ENCODE data around the gene SLC22A3. TPM values are rescaled to one million over a fixed set of nuclear protein-coding genes. Genes with fewer than 3 reads are reported as not detected.

The SLC22A3 gene
- total RNA-seq, 1 experiment from 2014 or later, result 0.09 TPM

DNA sequence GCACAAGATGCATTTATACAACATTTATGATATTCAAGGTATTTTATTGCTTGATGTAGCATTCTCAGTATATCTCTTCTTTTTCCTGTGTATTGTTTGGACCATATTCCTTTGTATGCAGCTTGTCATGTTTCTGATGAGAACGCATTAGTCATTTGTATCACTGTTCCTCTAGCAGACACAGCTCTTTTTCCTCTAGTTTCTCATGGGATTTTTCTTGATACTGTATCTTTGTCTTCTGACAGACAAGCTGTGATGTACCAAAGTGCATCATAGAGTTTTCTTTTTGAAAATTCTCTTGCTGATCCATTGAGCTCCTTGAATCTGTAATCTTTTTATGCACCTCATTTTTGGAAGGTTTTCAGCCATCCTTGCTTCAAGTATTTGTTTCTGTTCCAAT, 140.9 kb downstream of the SLC22A3 start:
- DNase-seq (ENCODE audit: unreplicated experiment), result no peak
- Mint-ChIP-seq H3K4me3 (ENCODE audit: unreplicated experiment) (no peak overlapping the region), H3K36me3 (ENCODE audit: insufficient read depth, unreplicated experiment) (no peaks in the 10 kb centered on the region), H3K27ac (ENCODE audit: low read depth, unreplicated experiment) (no peak overlapping the region), H3K9me3 (ENCODE audit: unreplicated experiment) (no peaks in the 10 kb centered on the region), H3K27me3 (ENCODE audit: insufficient read depth, unreplicated experiment) (no peaks in the 10 kb centered on the region), H3K4me1 (ENCODE audit: insufficient read depth, unreplicated experiment) (no peaks in the 10 kb centered on the region)
- intact Hi-C loops (cut with micrococcal nuclease), result no loop called here
- ChIA-PET CTCF (interaction anchor here (1.6 kb wide), 1 partner anchor 31 kb away, joined by 7 read pairs; no protein-coding TSS in a partner anchor), POLR2A (no interaction called here)
- TF ChIP-seq, protein P1, sequence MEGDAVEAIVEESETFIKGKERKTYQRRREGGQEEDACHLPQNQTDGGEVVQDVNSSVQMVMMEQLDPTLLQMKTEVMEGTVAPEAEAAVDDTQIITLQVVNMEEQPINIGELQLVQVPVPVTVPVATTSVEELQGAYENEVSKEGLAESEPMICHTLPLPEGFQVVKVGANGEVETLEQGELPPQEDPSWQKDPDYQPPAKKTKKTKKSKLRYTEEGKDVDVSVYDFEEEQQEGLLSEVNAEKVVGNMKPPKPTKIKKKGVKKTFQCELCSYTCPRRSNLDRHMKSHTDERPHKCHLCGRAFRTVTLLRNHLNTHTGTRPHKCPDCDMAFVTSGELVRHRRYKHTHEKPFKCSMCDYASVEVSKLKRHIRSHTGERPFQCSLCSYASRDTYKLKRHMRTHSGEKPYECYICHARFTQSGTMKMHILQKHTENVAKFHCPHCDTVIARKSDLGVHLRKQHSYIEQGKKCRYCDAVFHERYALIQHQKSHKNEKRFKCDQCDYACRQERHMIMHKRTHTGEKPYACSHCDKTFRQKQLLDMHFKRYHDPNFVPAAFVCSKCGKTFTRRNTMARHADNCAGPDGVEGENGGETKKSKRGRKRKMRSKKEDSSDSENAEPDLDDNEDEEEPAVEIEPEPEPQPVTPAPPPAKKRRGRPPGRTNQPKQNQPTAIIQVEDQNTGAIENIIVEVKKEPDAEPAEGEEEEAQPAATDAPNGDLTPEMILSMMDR (IDR thresholded peaks at IDR 0.05; ENCODE audit: unreplicated experiment), result no peak
- no TSS peak for BruUV-seq (replicated peaks)

DNA sequence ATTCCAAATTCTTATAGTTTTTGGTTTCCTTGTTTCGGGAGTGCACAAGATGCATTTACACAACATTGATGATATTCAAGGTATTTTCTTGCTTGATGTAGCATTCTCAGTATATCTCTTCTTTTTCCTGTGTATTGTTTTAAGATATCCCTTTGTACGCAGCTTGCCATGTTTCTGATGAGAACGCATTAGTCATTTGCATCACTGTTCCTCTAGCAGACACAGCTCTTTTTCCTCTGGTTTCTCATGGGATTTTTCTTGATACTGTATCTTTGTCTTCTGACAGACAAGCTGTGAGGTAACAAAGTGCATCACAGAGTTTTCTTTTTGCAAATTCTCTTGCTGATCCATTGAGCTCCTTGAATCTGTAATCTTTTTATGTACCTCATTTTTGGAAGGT, 146.4 kb downstream of the SLC22A3 start:
- Mint-ChIP-seq H3K4me3 (ENCODE audit: unreplicated experiment) (no peak overlapping the region), H3K27me3 (ENCODE audit: insufficient read depth, unreplicated experiment) (no peaks in the 10 kb centered on the region), H3K4me1 (ENCODE audit: insufficient read depth, unreplicated experiment) (no peaks in the 10 kb centered on the region), H3K9me3 (ENCODE audit: unreplicated experiment) (no peaks in the 10 kb centered on the region), H3K36me3 (ENCODE audit: insufficient read depth, unreplicated experiment) (no peaks in the 10 kb centered on the region), H3K27ac (ENCODE audit: low read depth, unreplicated experiment) (no peak overlapping the region)
- ChIA-PET CTCF (no interaction called here), POLR2A (no interaction called here)
- no TSS peak for BruUV-seq (replicated peaks)
- intact Hi-C loops (cut with micrococcal nuclease), result no loop called here
- TF ChIP-seq, protein P1 (IDR thresholded peaks at IDR 0.05; ENCODE audit: unreplicated experiment), result no peak
- no peak for DNase-seq (ENCODE audit: unreplicated experiment)

DNA sequence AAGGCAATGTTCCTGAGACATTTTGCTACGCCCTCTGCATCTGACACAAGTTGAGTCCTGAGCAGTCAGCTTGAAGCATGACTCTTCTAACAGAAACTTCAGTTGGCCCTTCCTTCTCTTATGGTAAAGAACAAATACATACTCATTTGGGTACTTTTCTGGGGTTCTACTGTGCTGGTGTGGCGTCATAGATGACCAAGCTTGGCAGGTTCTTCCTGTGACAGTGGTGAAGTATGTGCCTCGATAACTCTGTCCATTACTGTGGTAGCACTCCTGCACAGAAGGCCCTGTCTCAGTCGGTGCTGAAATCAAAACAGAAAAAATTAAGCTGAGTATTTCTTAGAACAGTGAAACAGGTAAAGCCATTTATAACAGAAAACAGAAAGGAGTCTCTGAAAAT, 152.5 kb downstream of the SLC22A3 start:
- TF ChIP-seq, protein P1 (IDR thresholded peaks at IDR 0.05; ENCODE audit: unreplicated experiment), result no peak
- intact Hi-C loops (cut with micrococcal nuclease), result no loop called here
- ChIA-PET CTCF (interaction anchor here (0.7 to 2.1 kb wide), 3 partner anchors 19 to 33 kb away, joined by 3 to 4 read pairs (median 3); no protein-coding TSS in a partner anchor), POLR2A (no interaction called here)
- Mint-ChIP-seq H3K27me3 (ENCODE audit: insufficient read depth, unreplicated experiment) (no peaks in the 10 kb centered on the region), H3K4me3 (ENCODE audit: unreplicated experiment) (no peak overlapping the region), H3K4me1 (ENCODE audit: insufficient read depth, unreplicated experiment) (no peaks in the 10 kb centered on the region), H3K27ac (ENCODE audit: low read depth, unreplicated experiment) (no peak overlapping the region), H3K36me3 (ENCODE audit: insufficient read depth, unreplicated experiment) (no peaks in the 10 kb centered on the region), H3K9me3 (ENCODE audit: unreplicated experiment) (no peaks in the 10 kb centered on the region)
- no TSS peak for BruUV-seq (replicated peaks)
- DNase-seq (ENCODE audit: unreplicated experiment), result no peak

Other genes with a start within 250 kb of the SLC22A3 start
- 0.86 and 1.4 TPM in 2 replicates for gene SLC22A1, start 226.6 kb upstream of the SLC22A3 start, total RNA-seq (2022)
- not detected in 2 replicates for gene SLC22A2, start 89.6 kb upstream of the SLC22A3 start, total RNA-seq (2022)

Data from MCF 10A (cell line).